Cerebellar nuclear complex (tissue), 1 donor: ENCODE results near the gene GRK5.

Source experiments
- DNase-seq, 2 experiments: peaks; one replicate each; lab custom pipeline; 2025; lab: John Stamatoyannopoulos, UW

Gene GRK5

GRCh38 chr10:119297207-119297968 is 90.0 kb downstream of the GRK5 start:
- no peak for DNase-seq

- no peak for DNase-seq
These were observed 91.4 kb downstream of the GRK5 start for GRCh38 chr10:119298810-119299209.

GRCh38 chr10:119299531-119299930 is 92.2 kb downstream of the GRK5 start:
- DNase-seq: no peak

- no peak for DNase-seq
These were observed 94.0 kb downstream of the GRK5 start for GRCh38 chr10:119301397-119301796.

- DNase-seq: no peak
These were observed 94.8 kb downstream of the GRK5 start for GRCh38 chr10:119302172-119302571.

- no peak for DNase-seq
These were observed 95.4 kb downstream of the GRK5 start for GRCh38 chr10:119302591-119303253.

GRCh38 chr10:119303886-119304285 is 96.5 kb downstream of the GRK5 start:
- DNase-seq: no peak

GRCh38 chr10:119304541-119304940 is 97.2 kb downstream of the GRK5 start:
- DNase-seq: no peak

GRCh38 chr10:119305860-119306513 is 98.6 kb downstream of the GRK5 start:
- DNase-seq: no peak

GRCh38 chr10:119306514-119306951 is 99.2 kb downstream of the GRK5 start:
- DNase-seq: no peak

GRCh38 chr10:119306986-119307392 is 99.6 kb downstream of the GRK5 start:
- DNase-seq: no peak

GRCh38 chr10:119308089-119308488 is 100.7 kb downstream of the GRK5 start:
- DNase-seq: no peak

GRCh38 chr10:119308551-119309422 is 101.4 kb downstream of the GRK5 start:
- DNase-seq: no peak

- no peak for DNase-seq
These were observed 102.0 kb downstream of the GRK5 start for GRCh38 chr10:119309423-119309770.

GRCh38 chr10:119310806-119311205 is 103.4 kb downstream of the GRK5 start:
- no peak for DNase-seq

- no peak for DNase-seq
These were observed 104.9 kb downstream of the GRK5 start for GRCh38 chr10:119312241-119312640.

GRCh38 chr10:119313024-119313423 is 105.7 kb downstream of the GRK5 start:
- no peak for DNase-seq

GRCh38 chr10:119313644-119314043 is 106.3 kb downstream of the GRK5 start:
- no peak for DNase-seq

GRCh38 chr10:119314061-119314460 is 106.7 kb downstream of the GRK5 start:
- no peak for DNase-seq

GRCh38 chr10:119314486-119314885 is 107.1 kb downstream of the GRK5 start:
- no peak for DNase-seq

GRCh38 chr10:119315128-119316001 is 108.0 kb downstream of the GRK5 start:
- DNase-seq: no peak
